Gastroesophageal sphincter (tissue), 4 donors: ENCODE measurements around the gene ENC1. TPM values are rescaled to one million over a fixed set of nuclear protein-coding genes. Genes with fewer than 3 reads are reported as not detected.
A peak's percentile ranks its signal among the peaks of the same experiment; 100 is the strongest.

ENCODE experiments used
- ATAC-seq: fragments of 150-250 bp; one replicate; pipeline ENCODE4 v1.9.1; 2016; ENCODE audit warnings: mild to moderate bottlenecking, moderate library complexity
- H3K27ac ChIP-seq, 4 donors: fragments of 200-600 bp; sonication (generic) in 3 of 4; 1 replicate in 3 of 4; 2 replicates in 1 of 4; pipeline ENCODE4 v1.5.1; 2016 to 2019
- H3K27me3 ChIP-seq: fragments of 200-600 bp; sonication (generic); one replicate; pipeline ENCODE4 v1.5.1; 2019
- H3K36me3 ChIP-seq, 2 donors: fragments of 200-600 bp; sonication (generic); one replicate each; pipeline ENCODE4 v1.5.1; 2019; ENCODE audit warnings: control low read depth in 1 of 2
- H3K4me1 ChIP-seq, 3 donors: fragments of 200-600 bp; sonication (generic); 1 replicate in 2 of 3; 2 replicates in 1 of 3; pipeline ENCODE4 v1.5.1; 2016 to 2019; ENCODE audit warnings: control low read depth in 2 of 3
- H3K4me3 ChIP-seq, 2 donors: fragments of 200-600 bp; sonication (generic); one replicate each; pipeline ENCODE4 v1.5.1; 2019; ENCODE audit warnings: mild to moderate bottlenecking in 1 of 2, moderate library complexity in 1 of 2
- H3K9me3 ChIP-seq, 3 donors: fragments of 200-600 bp; sonication (generic); one replicate each; pipeline ENCODE4 v1.5.1; 2017 to 2019; ENCODE audit warnings: control low read depth in 2 of 3
- EP300 ChIP-seq: sonication (generic); formaldehyde crosslinking; IDR thresholded peaks from one replicate; pipeline ENCODE4 v1.6.1; 2017; ENCODE audit warnings: antibody characterized with exemption, mild to moderate bottlenecking
- POLR2A ChIP-seq, 2 donors: fragments of 450-650 bp; IDR thresholded peaks; one replicate each; pipeline ENCODE4 v1.6.1; 2017; ENCODE audit warnings: antibody characterized with exemption in 2 of 2, mild to moderate bottlenecking in 2 of 2, moderate library complexity in 1 of 2
- POLR2AphosphoS5 ChIP-seq: sonication (generic); formaldehyde crosslinking; IDR thresholded peaks from one replicate; pipeline ENCODE4 v1.6.1; 2017; ENCODE audit warnings: antibody characterized with exemption
- WGBS, 2 donors: methylation state at CpG; one replicate each; pipeline ENCODE4 v1.1.5; 2018; ENCODE audit warnings: low coverage in 1 of 2; 5-methylcytosine and 5-hydroxymethylcytosine counted together
- total RNA-seq, 4 donors: library from RNA; depleted of rRNA; stranded (reverse); fragments of >200 nt; gene quantifications; one replicate each; pipeline ENCODE4 v1.1.0, GENCODE V29; 2016
- TF ChIP-seq, protein P1 (sequence below), 4 experiments: fragments of 200-600 bp in 2 of 4; fragments of 450-650 bp in 2 of 4; sonication (generic) in 1 of 4; IDR thresholded peaks; one replicate each; pipeline ENCODE4 v1.5.1; 2017 to 2019; ENCODE audit warnings: antibody characterized with exemption in 4 of 4, mild to moderate bottlenecking in 2 of 4, moderate library complexity in 2 of 4

Gene ENC1
- total RNA-seq, 4 donors from 2014 or later, result 4.0 to 14.2 (median 7.7) TPM

DNA sequence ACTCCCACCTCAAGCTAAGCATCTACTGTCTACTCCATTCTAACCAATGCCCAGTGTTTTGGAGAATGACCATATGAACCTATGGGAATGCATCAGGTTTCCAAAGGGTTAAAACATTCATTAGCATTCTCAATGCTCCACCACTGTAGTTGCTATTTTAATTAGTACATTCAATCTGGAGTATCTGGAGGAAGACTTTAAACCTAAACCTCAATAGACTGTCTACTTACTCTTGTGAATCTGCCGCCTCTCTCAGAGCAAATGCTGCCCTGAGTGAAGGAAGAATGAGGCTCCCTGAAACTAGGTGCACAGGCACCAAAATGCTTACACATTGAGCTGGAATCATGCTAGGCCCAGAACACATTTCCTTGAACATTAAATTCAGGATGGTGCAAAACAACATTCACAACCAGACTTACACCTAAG, 2.0 kb downstream of the ENC1 start:
- no peaks in the 10 kb centered on the region for H3K27me3 ChIP-seq
- ATAC-seq, result no peak
- peak overlapping the region in 2 of 4 donors; percentile 26 to 85 for H3K27ac ChIP-seq
- H3K4me3 ChIP-seq, result peak overlapping the region; percentile 4 to 73
- H3K4me1 ChIP-seq, result peaks cover 0 to 36% (median 5%) of the 10 kb centered on the region in 3 donors
- 71 to 80% methylated on average over 1 of the region's 1 CpG for WGBS, 2 donors
- H3K9me3 ChIP-seq, result no peaks in the 10 kb centered on the region
- peaks cover 0 to 16% of the 10 kb centered on the region in 2 donors for H3K36me3 ChIP-seq
- TF ChIP-seq POLR2AphosphoS5, result no peak
- TF ChIP-seq EP300, result no peak
- TF ChIP-seq POLR2A (IDR thresholded peaks at IDR 0.05), result no peak
- TF ChIP-seq, protein P1, sequence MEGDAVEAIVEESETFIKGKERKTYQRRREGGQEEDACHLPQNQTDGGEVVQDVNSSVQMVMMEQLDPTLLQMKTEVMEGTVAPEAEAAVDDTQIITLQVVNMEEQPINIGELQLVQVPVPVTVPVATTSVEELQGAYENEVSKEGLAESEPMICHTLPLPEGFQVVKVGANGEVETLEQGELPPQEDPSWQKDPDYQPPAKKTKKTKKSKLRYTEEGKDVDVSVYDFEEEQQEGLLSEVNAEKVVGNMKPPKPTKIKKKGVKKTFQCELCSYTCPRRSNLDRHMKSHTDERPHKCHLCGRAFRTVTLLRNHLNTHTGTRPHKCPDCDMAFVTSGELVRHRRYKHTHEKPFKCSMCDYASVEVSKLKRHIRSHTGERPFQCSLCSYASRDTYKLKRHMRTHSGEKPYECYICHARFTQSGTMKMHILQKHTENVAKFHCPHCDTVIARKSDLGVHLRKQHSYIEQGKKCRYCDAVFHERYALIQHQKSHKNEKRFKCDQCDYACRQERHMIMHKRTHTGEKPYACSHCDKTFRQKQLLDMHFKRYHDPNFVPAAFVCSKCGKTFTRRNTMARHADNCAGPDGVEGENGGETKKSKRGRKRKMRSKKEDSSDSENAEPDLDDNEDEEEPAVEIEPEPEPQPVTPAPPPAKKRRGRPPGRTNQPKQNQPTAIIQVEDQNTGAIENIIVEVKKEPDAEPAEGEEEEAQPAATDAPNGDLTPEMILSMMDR (IDR thresholded peaks at IDR 0.05), result no peak

DNA sequence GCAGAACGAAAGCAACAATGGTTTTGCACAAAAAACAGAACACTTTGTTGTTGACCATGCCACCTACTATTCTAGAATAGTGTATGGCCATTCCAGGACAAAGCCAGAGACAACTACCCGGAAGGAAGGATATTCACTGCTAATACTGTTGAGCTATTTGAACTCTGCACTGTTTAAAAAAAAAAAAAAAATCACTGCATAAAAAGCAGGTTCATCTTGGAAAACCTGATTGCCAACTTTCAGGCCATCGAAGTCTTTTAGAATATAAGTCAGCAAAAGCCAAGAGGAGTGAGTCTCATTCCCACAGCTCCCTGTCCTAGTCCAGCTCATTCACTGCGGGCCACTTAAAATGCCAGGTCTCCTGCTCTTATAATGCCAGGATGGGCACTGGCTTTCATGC, 4.0 kb downstream of the ENC1 start:
- Histone ChIP-seq H3K9me3 (no peaks in the 10 kb centered on the region), H3K4me3 (no peak overlapping the region), H3K27ac (no peak overlapping the region), H3K4me1 (peaks cover 0 to 45% (median 5%) of the 10 kb centered on the region in 3 donors), H3K36me3 (peaks cover 0 to 16% of the 10 kb centered on the region in 2 donors), H3K27me3 (no peaks in the 10 kb centered on the region)
- WGBS, 2 donors, result 74 to 78% methylated on average over 2 to 4 of the region's 4 CpGs
- TF ChIP-seq POLR2AphosphoS5, result no peak
- TF ChIP-seq, protein P1 (IDR thresholded peaks at IDR 0.05), result no peak
- ATAC-seq, result no peak

DNA sequence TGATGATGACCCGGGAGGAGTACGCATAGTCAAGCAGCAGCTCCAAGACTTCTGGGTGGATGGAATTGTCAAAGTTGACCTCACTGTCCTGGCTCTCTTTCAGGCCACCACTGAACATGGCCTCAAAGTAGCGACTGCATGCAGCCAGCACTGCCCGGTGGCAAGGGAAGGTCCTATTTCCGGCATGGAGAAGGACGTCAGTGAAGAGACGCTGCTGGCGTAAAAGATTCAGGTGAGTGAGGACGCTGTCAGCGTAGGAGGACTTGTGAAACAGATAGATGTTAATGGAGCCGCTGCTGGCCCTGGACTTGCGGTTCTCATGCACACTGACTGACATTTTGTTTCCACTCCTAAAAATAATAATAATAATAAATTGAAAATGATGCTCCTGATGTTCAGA, 4.4 kb downstream of the ENC1 start:
- Histone ChIP-seq H3K27ac (no peak overlapping the region), H3K27me3 (no peaks in the 10 kb centered on the region), H3K9me3 (no peaks in the 10 kb centered on the region), H3K4me1 (peaks cover 0 to 45% (median 5%) of the 10 kb centered on the region in 3 donors), H3K4me3 (no peak overlapping the region), H3K36me3 (peaks cover 0 to 16% of the 10 kb centered on the region in 2 donors)
- WGBS, 2 donors, result 91 to 100% methylated on average over 1 to 9 of the region's 12 CpGs
- TF ChIP-seq POLR2A (IDR thresholded peaks at IDR 0.05), result no peak
- no peak for TF ChIP-seq EP300
- TF ChIP-seq, protein P1 (IDR thresholded peaks at IDR 0.05), result no peak
- TF ChIP-seq POLR2AphosphoS5, result no peak
- ATAC-seq, result no peak

DNA sequence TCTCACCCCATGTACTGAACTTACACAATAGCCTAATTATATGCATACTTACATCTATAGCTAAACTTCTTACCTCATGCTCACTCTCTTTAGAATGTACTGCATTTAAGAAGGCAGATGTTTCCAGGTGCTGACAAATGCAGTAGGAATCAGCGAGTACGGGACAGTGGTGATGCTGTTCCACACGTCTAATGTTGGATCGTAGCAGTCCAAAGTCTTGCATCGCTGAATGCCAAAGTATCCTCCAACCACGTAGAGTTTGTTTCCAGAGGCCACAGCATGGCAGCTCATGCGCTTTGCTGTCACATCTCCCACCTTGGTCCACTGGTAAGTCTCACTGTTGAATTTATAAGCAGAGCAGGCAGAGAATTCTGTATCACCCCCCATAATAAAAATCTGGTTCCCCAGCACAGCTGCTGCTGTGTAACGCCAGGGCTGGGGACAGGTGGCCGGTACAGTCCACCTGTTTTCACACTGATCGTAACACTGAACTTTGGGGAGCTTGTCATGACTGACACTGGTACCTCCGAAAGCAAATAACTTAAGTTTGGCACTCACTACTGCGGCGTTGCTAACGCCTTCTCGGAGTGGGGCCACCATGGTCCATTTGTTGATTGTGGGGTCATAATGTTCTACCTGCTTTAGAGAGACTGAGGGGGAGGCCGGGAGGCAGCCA, 5.8 kb downstream of the ENC1 start:
- no peak overlapping the region for H3K27ac ChIP-seq

More for the DNA sequence above, 5.8 kb downstream of the ENC1 start:
- Histone ChIP-seq H3K4me1 (peaks cover 0 to 32% (median 4%) of the 10 kb centered on the region in 3 donors), H3K4me3 (no peak overlapping the region), H3K36me3 (peaks cover 0 to 16% of the 10 kb centered on the region in 2 donors), H3K9me3 (no peaks in the 10 kb centered on the region), H3K27me3 (no peaks in the 10 kb centered on the region)
- 86 to 90% methylated on average over 8 to 10 of the region's 16 CpGs for WGBS, 2 donors
- TF ChIP-seq, protein P1 (IDR thresholded peaks at IDR 0.05), result no peak
- no peak for TF ChIP-seq POLR2AphosphoS5
- TF ChIP-seq EP300, result no peak
- no peak for TF ChIP-seq POLR2A (IDR thresholded peaks at IDR 0.05)
- no peak for ATAC-seq
